H9 (cell line): ENCODE measurements around the gene HES6. TPM values are rescaled to one million over a fixed set of nuclear protein-coding genes. Genes with fewer than 3 reads are reported as not detected.

ENCODE experiments used
- DNase-seq: peaks from one replicate; pipeline ENCODE4 v3.0.0-alpha.2; 2017
- H2AFZ ChIP-seq: one replicate; pipeline ENCODE4 v1.6.1; 2013; ENCODE audit warnings: mild to moderate bottlenecking, low read length, control low read depth, moderate library complexity
- H2AK5ac ChIP-seq: 2 replicates; pipeline ENCODE4 v1.6.1; 2013; ENCODE audit warnings: low read length, control low read depth, mixed read lengths; ENCODE audit not compliant: insufficient read length
- H2BK120ac ChIP-seq: one replicate; pipeline ENCODE4 v1.6.1; 2013; ENCODE audit warnings: low read depth, mild to moderate bottlenecking, low read length, control low read depth, inconsistent platforms; ENCODE audit not compliant: poor library complexity, severe bottlenecking
- H2BK12ac ChIP-seq: 2 replicates; pipeline ENCODE4 v1.6.1; 2013; ENCODE audit warnings: low read length, control low read depth, mixed read lengths, low read depth; ENCODE audit not compliant: insufficient read length
- H2BK15ac ChIP-seq: 2 replicates; pipeline ENCODE4 v1.6.1; 2013; ENCODE audit warnings: low read depth, low read length, control low read depth
- H2BK20ac ChIP-seq: one replicate; pipeline ENCODE4 v1.6.1; 2013; ENCODE audit warnings: low read depth, mild to moderate bottlenecking, low read length, control low read depth, inconsistent platforms; ENCODE audit not compliant: poor library complexity, severe bottlenecking
- H2BK5ac ChIP-seq: 2 replicates; pipeline ENCODE4 v1.6.1; 2013; ENCODE audit warnings: low read length, control low read depth, mixed read lengths; ENCODE audit not compliant: insufficient read length
- H3K14ac ChIP-seq: 2 replicates; pipeline ENCODE4 v1.6.1; 2013; ENCODE audit warnings: low read length, control low read depth; ENCODE audit not compliant: insufficient read depth
- H3K18ac ChIP-seq: 2 replicates; pipeline ENCODE4 v1.6.1; 2013; ENCODE audit warnings: low read depth, mild to moderate bottlenecking, mixed read lengths, low read length, control low read depth; ENCODE audit not compliant: insufficient read length
- H3K23ac ChIP-seq: 2 replicates; pipeline ENCODE4 v1.6.1; 2013; ENCODE audit warnings: low read length, control low read depth, mixed read lengths, low read depth; ENCODE audit not compliant: insufficient read length
- H3K23me2 ChIP-seq: 2 replicates; pipeline ENCODE4 v1.6.1; 2013; ENCODE audit warnings: low read depth, mild to moderate bottlenecking, mixed read lengths, low read length, control low read depth; ENCODE audit not compliant: insufficient read length, poor library complexity, severe bottlenecking
- H3K27ac ChIP-seq: 2 replicates; pipeline ENCODE4 v1.5.1; 2013; ENCODE audit warnings: low read length, control low read depth, mixed read lengths, low read depth; ENCODE audit not compliant: insufficient read length
- H3K27me3 ChIP-seq: 2 replicates; pipeline ENCODE4 v1.6.1; 2013; ENCODE audit warnings: low read length, control low read depth, inconsistent platforms; ENCODE audit not compliant: insufficient read depth
- H3K4ac ChIP-seq: 2 replicates; pipeline ENCODE4 v1.6.1; 2013; ENCODE audit warnings: low read depth, mild to moderate bottlenecking, control low read depth, inconsistent platforms, low read length, moderate library complexity
- H3K4me1 ChIP-seq: 2 replicates; pipeline ENCODE4 v1.6.1; 2013; ENCODE audit warnings: low read length, control low read depth, inconsistent platforms; ENCODE audit not compliant: insufficient read depth
- H3K4me2 ChIP-seq: 2 replicates; pipeline ENCODE4 v1.6.1; 2013; ENCODE audit warnings: low read length, control low read depth, mixed read lengths; ENCODE audit not compliant: insufficient read length, insufficient read depth
- H3K56ac ChIP-seq: 2 replicates; pipeline ENCODE4 v1.6.1; 2013; ENCODE audit warnings: low read depth, mild to moderate bottlenecking, mixed read lengths, low read length, control low read depth; ENCODE audit not compliant: insufficient read length
- H3K79me1 ChIP-seq: 2 replicates; pipeline ENCODE4 v1.6.1; 2013; ENCODE audit warnings: low read depth, mild to moderate bottlenecking, moderate library complexity, low read length, control low read depth, inconsistent platforms; ENCODE audit not compliant: insufficient read depth, poor library complexity, severe bottlenecking
- H3K79me2 ChIP-seq: 2 replicates; pipeline ENCODE4 v1.6.1; 2013; ENCODE audit warnings: low read length, control low read depth, inconsistent platforms; ENCODE audit not compliant: insufficient read depth
- H3K9ac ChIP-seq: 2 replicates; pipeline ENCODE4 v1.6.1; 2013; ENCODE audit warnings: low read length, control low read depth, mixed read lengths; ENCODE audit not compliant: insufficient read length; ENCODE audit errors: extremely low read depth
- H3K9me3 ChIP-seq: one replicate; pipeline ENCODE4 v1.6.1; 2013; ENCODE audit warnings: low read depth, low read length, inconsistent platforms; ENCODE audit not compliant: control insufficient read depth
- H3T11ph ChIP-seq: one replicate; pipeline ENCODE4 v1.6.1; 2013; ENCODE audit warnings: mild to moderate bottlenecking, low read length, control low read depth, inconsistent platforms
- H4K20me1 ChIP-seq: one replicate; pipeline ENCODE4 v1.6.1; 2013; ENCODE audit not compliant: control insufficient read depth, insufficient read length, insufficient read depth
- H4K5ac ChIP-seq: 2 replicates; pipeline ENCODE4 v1.6.1; 2013; ENCODE audit warnings: low read depth, mild to moderate bottlenecking, mixed read lengths, low read length, control low read depth; ENCODE audit not compliant: insufficient read length
- H4K8ac ChIP-seq: replicated peaks from 2 replicates; pipeline ENCODE4 v1.6.1; 2013; ENCODE audit warnings: low read length, control low read depth, mixed read lengths, low read depth; ENCODE audit not compliant: insufficient read length
- H4K91ac ChIP-seq: 2 replicates; pipeline ENCODE4 v1.6.1; 2013; ENCODE audit warnings: low read depth, mild to moderate bottlenecking, moderate library complexity, mixed read lengths, low read length, control low read depth; ENCODE audit not compliant: insufficient read length
- H3K27ac Mint-ChIP-seq, 3 experiments: 2 replicates in 2 of 3; 3 replicates in 1 of 3; pipeline ENCODE4 v1.8.0; 2020 to 2021; ENCODE audit warnings: mixed read lengths in 3 of 3, mild to moderate bottlenecking in 1 of 3, moderate library complexity in 1 of 3
- H3K27me3 Mint-ChIP-seq: 2 replicates; pipeline ENCODE4 v1.8.0; 2021; ENCODE audit warnings: low read depth, mild to moderate bottlenecking, moderate library complexity, mixed read lengths
- H3K36me3 Mint-ChIP-seq, 3 experiments: 2 replicates in 2 of 3; 3 replicates in 1 of 3; pipeline ENCODE4 v1.8.0; 2020 to 2021; ENCODE audit warnings: low read depth in 3 of 3, mixed read lengths in 3 of 3; ENCODE audit not compliant: insufficient read depth in 1 of 3
- H3K4me1 Mint-ChIP-seq, 2 experiments: 2 replicates each; pipeline ENCODE4 v1.8.0; 2020; ENCODE audit warnings: mixed read lengths in 2 of 2
- H3K4me3 Mint-ChIP-seq, 2 experiments: 2 replicates in 1 of 2; 3 replicates in 1 of 2; pipeline ENCODE4 v1.8.0; 2020 to 2021; ENCODE audit warnings: mild to moderate bottlenecking in 2 of 2, mixed read lengths in 2 of 2, moderate library complexity in 1 of 2
- H3K9me3 Mint-ChIP-seq, 2 experiments: 2 replicates in 1 of 2; 3 replicates in 1 of 2; pipeline ENCODE4 v1.8.0; 2020; ENCODE audit warnings: mild to moderate bottlenecking in 2 of 2, mixed read lengths in 2 of 2, moderate library complexity in 1 of 2
- WGBS: extraction: QIAGEN DNeasy Blood & Tissue Kit; methylation state at CpG from one replicate; pipeline ENCODE4 v1.1.7; 2013; ENCODE audit warnings: missing lambda C conversion rate, low lambda C conversion rate, mixed read lengths; ENCODE audit not compliant: insufficient read length; ENCODE audit errors: extremely low coverage; 5-methylcytosine and 5-hydroxymethylcytosine counted together
- total RNA-seq: library from RNA; stranded (reverse); gene quantifications from 2 replicates; pipeline ENCODE4 v1.2.1, GENCODE V29; 2021
- TF ChIP-seq, protein P1 (sequence below): fragments of 200-600 bp; sonication (generic); conservative IDR thresholded peaks from 3 replicates; pipeline ENCODE4 v1.8.0; 2021; ENCODE audit warnings: antibody characterized with exemption, mild to moderate bottlenecking

Gene HES6
- total RNA-seq, 1 experiment from 2014 or later: 27.1 TPM

- no peaks in the 10 kb centered on the region for H3K9me3 Mint-ChIP-seq
- no peak overlapping the region for H2BK15ac ChIP-seq
- no peak overlapping the region for H2BK12ac ChIP-seq
- H3K56ac ChIP-seq: no peak overlapping the region
- H3K27ac ChIP-seq: no peak overlapping the region
- no peak overlapping the region for H3K23ac ChIP-seq
- no peaks in the 10 kb centered on the region for H3K36me3 Mint-ChIP-seq
- H3K4me1 ChIP-seq: no peaks in the 10 kb centered on the region; the same call in 1 of the 2 replicates
- peaks cover 3% of the 10 kb centered on the region for H3K23me2 ChIP-seq
- WGBS: no CpG with 5 or more reads among the region's 17 CpGs
- H4K20me1 ChIP-seq: no peaks in the 10 kb centered on the region
- no peak overlapping the region for H3K4me3 Mint-ChIP-seq
- H4K8ac ChIP-seq: no peak overlapping the region
- H2BK20ac ChIP-seq: no peak overlapping the region
- H3K27me3 Mint-ChIP-seq: peaks cover 2% of the 10 kb centered on the region; the same call in 1 of the 2 replicates
- H3K18ac ChIP-seq: no peak overlapping the region
- H2AFZ ChIP-seq: no peak overlapping the region
- H2AK5ac ChIP-seq: no peak overlapping the region
- H3K4ac ChIP-seq: no peak overlapping the region
- no peak overlapping the region for H2BK5ac ChIP-seq
- peaks cover 21 to 44% of the 10 kb centered on the region in 2 experiments for H3K4me1 Mint-ChIP-seq
- TF ChIP-seq, protein P1, sequence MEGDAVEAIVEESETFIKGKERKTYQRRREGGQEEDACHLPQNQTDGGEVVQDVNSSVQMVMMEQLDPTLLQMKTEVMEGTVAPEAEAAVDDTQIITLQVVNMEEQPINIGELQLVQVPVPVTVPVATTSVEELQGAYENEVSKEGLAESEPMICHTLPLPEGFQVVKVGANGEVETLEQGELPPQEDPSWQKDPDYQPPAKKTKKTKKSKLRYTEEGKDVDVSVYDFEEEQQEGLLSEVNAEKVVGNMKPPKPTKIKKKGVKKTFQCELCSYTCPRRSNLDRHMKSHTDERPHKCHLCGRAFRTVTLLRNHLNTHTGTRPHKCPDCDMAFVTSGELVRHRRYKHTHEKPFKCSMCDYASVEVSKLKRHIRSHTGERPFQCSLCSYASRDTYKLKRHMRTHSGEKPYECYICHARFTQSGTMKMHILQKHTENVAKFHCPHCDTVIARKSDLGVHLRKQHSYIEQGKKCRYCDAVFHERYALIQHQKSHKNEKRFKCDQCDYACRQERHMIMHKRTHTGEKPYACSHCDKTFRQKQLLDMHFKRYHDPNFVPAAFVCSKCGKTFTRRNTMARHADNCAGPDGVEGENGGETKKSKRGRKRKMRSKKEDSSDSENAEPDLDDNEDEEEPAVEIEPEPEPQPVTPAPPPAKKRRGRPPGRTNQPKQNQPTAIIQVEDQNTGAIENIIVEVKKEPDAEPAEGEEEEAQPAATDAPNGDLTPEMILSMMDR: no peak
- H3K79me2 ChIP-seq: no peaks in the 10 kb centered on the region; the same call in 1 of the 2 replicates
- H2BK120ac ChIP-seq: no peak overlapping the region
- H4K5ac ChIP-seq: no peak overlapping the region
- no peak overlapping the region; the same call in 1 of the 2 replicates for H3K14ac ChIP-seq
- no peak overlapping the region for H4K91ac ChIP-seq
- no peak overlapping the region for H3T11ph ChIP-seq
- peak overlapping the region in 1 of 3 experiments; percentile 64; a peak in 2 of 7 replicates for H3K27ac Mint-ChIP-seq
- no peaks in the 10 kb centered on the region for H3K27me3 ChIP-seq
- H3K79me1 ChIP-seq: no peaks in the 10 kb centered on the region
- no peak for DNase-seq
- no peak overlapping the region for H3K4me2 ChIP-seq
- H3K9me3 ChIP-seq: no peaks in the 10 kb centered on the region
- H3K9ac ChIP-seq: no peak overlapping the region
Measured at GRCh38 chr2:238282861-238283738, 43.3 kb upstream of the HES6 start.
